ENCODE measurements around the gene ELOVL7. TPM values are rescaled to one million over a fixed set of nuclear protein-coding genes. Genes with fewer than 3 reads are reported as not detected.

The ELOVL7 gene
- total RNA-seq, 2 experiments from 2014 or later = 0.18 TPM; not detected in 1

- intact Hi-C loops (cut with micrococcal nuclease) = no loop called here
- ChIA-PET CTCF (no interaction called here), POLR2A (no interaction called here)
- peaks cover 2% of the 10 kb centered on the region for H3K9me3 Mint-ChIP-seq
- no peak overlapping the region for H3K4me3 Mint-ChIP-seq
- H3K36me3 Mint-ChIP-seq (ENCODE audit: low read depth) = peaks cover 4% of the 10 kb centered on the region
- ATAC-seq (no peak), DNase-seq (no peak)
- H3K27ac Mint-ChIP-seq = no peak overlapping the region
- no peak for TF ChIP-seq CTCF (IDR thresholded peaks at IDR 0.05)
- no peaks in the 10 kb centered on the region for H3K4me1 Mint-ChIP-seq (ENCODE audit: low read depth)
- no peaks in the 10 kb centered on the region for H3K27me3 Mint-ChIP-seq
These were observed 12.0 kb upstream of the ELOVL7 start for GRCh38 chr5:60856066-60856465.

DNA sequence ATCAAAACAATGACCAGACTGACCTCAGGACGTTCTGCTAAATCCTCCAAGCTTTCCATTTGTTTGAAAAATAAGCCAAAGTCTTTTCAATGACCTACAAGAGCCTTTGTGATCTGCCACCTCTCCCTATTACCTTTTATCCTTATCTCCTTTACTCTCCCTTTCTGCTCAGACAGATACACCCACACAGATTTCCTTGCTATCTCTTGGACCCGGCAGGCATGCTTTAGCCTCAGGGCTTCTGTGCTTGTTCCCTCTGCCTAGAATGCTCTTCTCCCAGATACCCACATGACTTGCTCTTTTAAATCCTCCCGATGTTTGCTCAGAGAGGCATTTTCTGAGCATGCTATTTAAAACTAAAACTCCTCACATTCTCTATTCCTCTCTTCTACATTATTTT is 8.9 kb upstream of the ELOVL7 start:
- ChIA-PET POLR2A (no interaction called here), CTCF (no interaction called here)
- no peak overlapping the region for H3K27ac Mint-ChIP-seq
- no peak for DNase-seq
- peaks cover 3% of the 10 kb centered on the region for H3K36me3 Mint-ChIP-seq (ENCODE audit: low read depth)
- intact Hi-C loops (cut with micrococcal nuclease) = no loop called here
- H3K9me3 Mint-ChIP-seq = peaks cover 2% of the 10 kb centered on the region
- no peak for TF ChIP-seq CTCF (IDR thresholded peaks at IDR 0.05)
- no peak overlapping the region for H3K4me3 Mint-ChIP-seq
- H3K4me1 Mint-ChIP-seq (ENCODE audit: low read depth) = no peaks in the 10 kb centered on the region
- peaks cover under 1% of the 10 kb centered on the region for H3K27me3 Mint-ChIP-seq
- no peak for ATAC-seq

- no peak for DNase-seq
- H3K27me3 Mint-ChIP-seq = peaks cover 2% of the 10 kb centered on the region
- ChIA-PET CTCF (no interaction called here), POLR2A (no interaction called here)
- H3K27ac Mint-ChIP-seq = no peak overlapping the region
- no peaks in the 10 kb centered on the region for H3K4me1 Mint-ChIP-seq (ENCODE audit: low read depth)
- H3K36me3 Mint-ChIP-seq (ENCODE audit: low read depth) = no peaks in the 10 kb centered on the region
- no peak for TF ChIP-seq CTCF (IDR thresholded peaks at IDR 0.05)
- no peak for ATAC-seq
- H3K9me3 Mint-ChIP-seq = no peaks in the 10 kb centered on the region
- no peak overlapping the region for H3K4me3 Mint-ChIP-seq
- intact Hi-C loops (cut with micrococcal nuclease) = no loop called here
These were observed 8.2 kb upstream of the ELOVL7 start for GRCh38 chr5:60852317-60852716.

DNA sequence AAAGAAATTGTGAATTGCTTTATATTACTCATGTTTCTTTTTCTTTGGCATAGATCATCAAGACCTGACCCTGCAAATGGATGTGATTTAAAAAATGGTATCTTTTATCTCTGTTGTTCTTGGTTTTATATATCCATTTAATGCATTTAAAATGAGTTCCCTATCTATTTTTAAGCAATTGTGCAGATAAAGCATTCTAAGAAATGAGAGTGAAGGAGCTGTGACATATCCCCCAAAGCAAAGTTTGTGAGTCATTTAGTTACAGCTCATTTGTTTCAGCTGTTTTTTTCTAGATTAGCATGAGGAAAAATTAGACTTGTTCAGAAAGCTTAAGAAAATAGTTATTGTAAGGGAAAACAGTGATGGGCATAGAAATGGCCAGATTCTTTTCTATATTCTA is 7.6 kb upstream of the ELOVL7 start:
- intact Hi-C loops (cut with micrococcal nuclease) = no loop called here
- no peaks in the 10 kb centered on the region for H3K9me3 Mint-ChIP-seq
- DNase-seq = no peak
- no peak overlapping the region for H3K4me3 Mint-ChIP-seq
- no peak overlapping the region for H3K27ac Mint-ChIP-seq
- CTCF ChIA-PET = no interaction called here
- POLR2A ChIA-PET = no interaction called here
- H3K27me3 Mint-ChIP-seq = peaks cover 4% of the 10 kb centered on the region
- TF ChIP-seq CTCF (IDR thresholded peaks at IDR 0.05) = no peak
- no peak for ATAC-seq
- no peaks in the 10 kb centered on the region for H3K4me1 Mint-ChIP-seq (ENCODE audit: low read depth)
- H3K36me3 Mint-ChIP-seq (ENCODE audit: low read depth) = no peaks in the 10 kb centered on the region

DNA sequence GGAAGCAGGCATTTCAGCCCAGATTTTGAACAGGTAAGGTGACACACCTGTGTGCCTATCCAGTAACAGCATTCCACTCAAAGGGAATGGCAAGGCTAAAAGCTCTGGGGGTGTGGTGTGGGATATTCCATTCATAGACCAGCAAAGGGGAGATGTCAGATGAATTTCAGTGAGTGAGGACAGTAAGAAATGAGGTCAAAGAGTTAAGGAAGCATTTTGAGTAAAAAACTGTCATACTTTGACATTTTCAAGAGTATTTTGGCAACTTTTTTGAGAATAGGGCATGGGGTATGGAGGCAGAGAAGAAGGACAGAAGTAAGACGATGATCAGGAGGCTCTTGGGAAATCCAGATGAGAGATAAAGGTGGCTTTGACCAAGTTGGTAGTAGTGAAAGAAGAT is 2.2 kb upstream of the ELOVL7 start:
- no peak for DNase-seq
- intact Hi-C loops (cut with micrococcal nuclease) = no loop called here

More for the DNA sequence above, 2.2 kb upstream of the ELOVL7 start:
- ChIA-PET CTCF (no interaction called here), POLR2A (no interaction called here)
- H3K27ac Mint-ChIP-seq = no peak overlapping the region
- no peak for TF ChIP-seq CTCF (IDR thresholded peaks at IDR 0.05)
- no peaks in the 10 kb centered on the region for H3K9me3 Mint-ChIP-seq
- peaks cover 6% of the 10 kb centered on the region for H3K4me1 Mint-ChIP-seq (ENCODE audit: low read depth)
- no peak for ATAC-seq
- no peaks in the 10 kb centered on the region for H3K36me3 Mint-ChIP-seq (ENCODE audit: low read depth)
- H3K27me3 Mint-ChIP-seq = peaks cover 41% of the 10 kb centered on the region
- H3K4me3 Mint-ChIP-seq = no peak overlapping the region

All from activated CD8-positive, alpha-beta T cell treated with anti-CD3 and anti-CD28 coated beads for 36 hours (primary cell).